ENCODE measurements around the gene AIF1L. TPM values are rescaled to one million over a fixed set of nuclear protein-coding genes. Genes with fewer than 3 reads are reported as not detected.

The AIF1L gene
- total and polyA plus RNA-seq, 2 donors (not counting 1 experiment from before 2014, with no cell fraction given) = not detected

DNA sequence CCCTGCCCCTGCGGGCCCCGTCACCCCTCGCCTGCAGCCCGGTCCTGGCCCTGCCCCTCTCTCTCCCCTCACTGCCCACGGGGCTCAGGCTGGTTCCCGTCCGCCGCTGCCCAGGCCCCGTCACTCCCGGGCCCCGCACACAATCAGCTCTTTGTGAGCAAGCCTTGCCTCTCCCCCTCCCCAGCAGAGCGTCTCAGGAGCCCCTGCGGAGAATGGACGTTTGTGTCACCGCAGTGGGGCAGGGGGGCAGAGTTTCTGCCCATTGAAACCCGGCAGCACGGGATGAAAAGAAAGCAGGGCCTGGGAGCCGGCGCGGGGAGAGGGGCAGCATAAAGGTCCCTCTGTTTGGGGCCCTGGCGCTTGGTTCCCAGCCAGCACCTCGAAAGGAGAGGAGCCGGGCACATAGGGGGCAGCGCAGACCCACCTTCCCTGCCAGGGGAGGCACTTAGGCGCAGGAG, 15.6 kb downstream of the AIF1L start:
- H3K4me1 Mint-ChIP-seq = no peaks in the 10 kb centered on the region
- DNase-seq (no peak), ATAC-seq (ENCODE audit: low read depth) (no peak)
- Histone ChIP-seq H3K4me1 (ENCODE audit: control insufficient read depth in 2 of 2, insufficient read depth in 2 of 2, low read length in 2 of 2) (no peaks in the 10 kb centered on the region), H3K36me3 (replicated peaks in 1 of 2; ENCODE audit: control extremely low read depth in 1 of 2, control insufficient read depth in 1 of 2, extremely low read depth in 1 of 2, insufficient read depth in 2 of 2, low read length in 1 of 2) (no peaks in the 10 kb centered on the region), H3K27ac (ENCODE audit: low read length in 2 of 2) (no peak overlapping the region), H4K20me1 (ENCODE audit: control insufficient read depth, insufficient read depth, low read length, poor library complexity, severe bottlenecking) (no peaks in the 10 kb centered on the region), H3K27me3 (replicated peaks in 1 of 4; ENCODE audit: control extremely low read depth in 1 of 4, control insufficient read depth in 3 of 4, insufficient read depth in 4 of 4, low read length in 3 of 4) (no peaks in the 10 kb centered on the region), H3K9ac (ENCODE audit: low read length) (no peak overlapping the region), H3K9me3 (ENCODE audit: control extremely low read depth in 1 of 3, control insufficient read depth in 2 of 3, insufficient read depth in 1 of 3, low read length in 2 of 3) (no peaks in the 10 kb centered on the region), H3K79me2 (ENCODE audit: control insufficient read depth, insufficient read depth, low read length) (no peaks in the 10 kb centered on the region), H2AFZ (ENCODE audit: insufficient read depth, low read depth, low read length, poor library complexity, severe bottlenecking) (no peak overlapping the region), H3K4me2 (replicated peaks; ENCODE audit: low read depth, low read length, poor library complexity, severe bottlenecking) (no peak overlapping the region), H3K4me3 (ENCODE audit: control extremely low read depth in 1 of 5, extremely low read depth in 1 of 5, insufficient read depth in 1 of 5, low read depth in 2 of 5, low read length in 4 of 5) (no peak overlapping the region)
- TF ChIP-seq, protein P1, sequence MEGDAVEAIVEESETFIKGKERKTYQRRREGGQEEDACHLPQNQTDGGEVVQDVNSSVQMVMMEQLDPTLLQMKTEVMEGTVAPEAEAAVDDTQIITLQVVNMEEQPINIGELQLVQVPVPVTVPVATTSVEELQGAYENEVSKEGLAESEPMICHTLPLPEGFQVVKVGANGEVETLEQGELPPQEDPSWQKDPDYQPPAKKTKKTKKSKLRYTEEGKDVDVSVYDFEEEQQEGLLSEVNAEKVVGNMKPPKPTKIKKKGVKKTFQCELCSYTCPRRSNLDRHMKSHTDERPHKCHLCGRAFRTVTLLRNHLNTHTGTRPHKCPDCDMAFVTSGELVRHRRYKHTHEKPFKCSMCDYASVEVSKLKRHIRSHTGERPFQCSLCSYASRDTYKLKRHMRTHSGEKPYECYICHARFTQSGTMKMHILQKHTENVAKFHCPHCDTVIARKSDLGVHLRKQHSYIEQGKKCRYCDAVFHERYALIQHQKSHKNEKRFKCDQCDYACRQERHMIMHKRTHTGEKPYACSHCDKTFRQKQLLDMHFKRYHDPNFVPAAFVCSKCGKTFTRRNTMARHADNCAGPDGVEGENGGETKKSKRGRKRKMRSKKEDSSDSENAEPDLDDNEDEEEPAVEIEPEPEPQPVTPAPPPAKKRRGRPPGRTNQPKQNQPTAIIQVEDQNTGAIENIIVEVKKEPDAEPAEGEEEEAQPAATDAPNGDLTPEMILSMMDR (IDR thresholded peaks at IDR 0.05) = no peak
- no peak for TF ChIP-seq EZH2 (IDR thresholded peaks at IDR 0.05; ENCODE audit: borderline replicate concordance, insufficient read depth, low read depth, low read length, poor library complexity, severe bottlenecking)
- POLR2A ChIA-PET = no interaction called here
- no peak overlapping the region for H3K27ac Mint-ChIP-seq
- no peaks in the 10 kb centered on the region for H3K9me3 Mint-ChIP-seq (ENCODE audit: insufficient read depth)
- intact Hi-C loops (cut with micrococcal nuclease) = no loop called here
- H3K4me3 Mint-ChIP-seq = no peak overlapping the region
- CTCF ChIA-PET = interaction anchor here (1.3 kb wide), 1 partner anchor 12 kb away, joined by 3 read pairs; no protein-coding TSS in a partner anchor
- WGBS (ENCODE audit: insufficient coverage) = 95% methylated on average over 23 of the region's 25 CpGs
- H3K27me3 Mint-ChIP-seq = peaks cover 4% of the 10 kb centered on the region

DNA sequence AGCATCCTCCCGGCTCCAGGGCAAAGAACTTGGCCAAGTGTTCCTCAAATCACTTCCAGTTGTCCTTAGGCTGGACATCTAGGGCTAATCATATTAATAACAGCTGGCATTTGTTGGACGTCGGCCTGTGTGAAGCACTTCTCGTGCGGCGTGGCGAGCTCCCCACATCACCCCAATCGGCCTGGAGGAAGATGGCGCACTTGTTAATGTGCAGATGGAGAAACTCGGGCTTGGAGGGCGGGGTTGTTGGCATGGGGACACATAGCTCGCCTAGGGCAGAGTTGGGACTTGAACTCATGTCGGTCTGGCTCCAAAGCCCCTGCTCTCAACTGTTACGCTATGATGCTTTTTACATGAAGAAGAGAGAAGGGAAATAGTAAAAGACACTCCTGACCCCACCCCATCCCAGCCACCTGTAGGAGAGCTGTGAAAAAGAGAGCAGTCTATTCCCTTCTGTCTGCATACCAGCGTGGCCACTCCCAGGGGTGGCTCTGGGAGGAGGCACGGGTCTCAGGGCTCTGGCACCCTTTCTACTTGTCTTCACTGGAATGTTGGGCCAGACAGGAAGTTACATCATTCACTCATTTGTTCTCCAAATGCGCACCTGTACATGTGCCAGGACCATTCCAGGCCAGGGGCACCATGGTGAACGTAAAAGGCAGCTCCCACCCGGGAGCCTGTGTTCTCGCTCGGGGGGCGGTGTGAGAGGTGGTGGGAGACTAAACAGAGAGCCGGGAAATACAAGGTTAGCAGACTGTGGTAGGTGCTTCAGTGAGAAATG, 16.2 kb downstream of the AIF1L start:
- H3K9ac ChIP-seq (ENCODE audit: low read length) = no peak overlapping the region
- H3K4me1 ChIP-seq (ENCODE audit: control insufficient read depth in 2 of 2, insufficient read depth in 2 of 2, low read length in 2 of 2) = no peaks in the 10 kb centered on the region
- POLR2A ChIA-PET = no interaction called here
- no peak overlapping the region for H3K4me3 Mint-ChIP-seq
- H3K9me3 Mint-ChIP-seq (ENCODE audit: insufficient read depth) = no peaks in the 10 kb centered on the region
- 92% methylated on average over 14 of the region's 23 CpGs for WGBS (ENCODE audit: insufficient coverage)
- no peak for TF ChIP-seq EZH2 (IDR thresholded peaks at IDR 0.05; ENCODE audit: borderline replicate concordance, insufficient read depth, low read depth, low read length, poor library complexity, severe bottlenecking)
- TF ChIP-seq, protein P1 (IDR thresholded peaks at IDR 0.05) = no peak
- no peaks in the 10 kb centered on the region for H3K36me3 ChIP-seq (replicated peaks in 1 of 2; ENCODE audit: control extremely low read depth in 1 of 2, control insufficient read depth in 1 of 2, extremely low read depth in 1 of 2, insufficient read depth in 2 of 2, low read length in 1 of 2)
- no peak overlapping the region for H2AFZ ChIP-seq (ENCODE audit: insufficient read depth, low read depth, low read length, poor library complexity, severe bottlenecking)
- peaks cover 9% of the 10 kb centered on the region for H3K27me3 Mint-ChIP-seq
- no peak for DNase-seq
- ATAC-seq (ENCODE audit: low read depth) = no peak
- intact Hi-C loops (cut with micrococcal nuclease) = no loop called here
- no peak overlapping the region for H3K4me3 ChIP-seq (ENCODE audit: control extremely low read depth in 1 of 5, extremely low read depth in 1 of 5, insufficient read depth in 1 of 5, low read depth in 2 of 5, low read length in 4 of 5)
- CTCF ChIA-PET = interaction anchor here (0.7 to 1.3 kb wide), 2 partner anchors 12 to 31 kb away, joined by 3 read pairs; no protein-coding TSS in a partner anchor
- no peaks in the 10 kb centered on the region for H4K20me1 ChIP-seq (ENCODE audit: control insufficient read depth, insufficient read depth, low read length, poor library complexity, severe bottlenecking)
- H3K27me3 ChIP-seq (replicated peaks in 1 of 4; ENCODE audit: control extremely low read depth in 1 of 4, control insufficient read depth in 3 of 4, insufficient read depth in 4 of 4, low read length in 3 of 4) = peaks cover 0 to 6% (median 0%) of the 10 kb centered on the region in 4 experiments
- H3K27ac ChIP-seq (ENCODE audit: low read length in 2 of 2) = no peak overlapping the region
- H3K27ac Mint-ChIP-seq = no peak overlapping the region
- no peak overlapping the region for H3K4me2 ChIP-seq (replicated peaks; ENCODE audit: low read depth, low read length, poor library complexity, severe bottlenecking)
- no peaks in the 10 kb centered on the region for H3K9me3 ChIP-seq (ENCODE audit: control extremely low read depth in 1 of 3, control insufficient read depth in 2 of 3, insufficient read depth in 1 of 3, low read length in 2 of 3)
- no peaks in the 10 kb centered on the region for H3K4me1 Mint-ChIP-seq
- no peaks in the 10 kb centered on the region for H3K79me2 ChIP-seq (ENCODE audit: control insufficient read depth, insufficient read depth, low read length)
